MM.1S (cell line): ENCODE results near the gene CHN2.

Experiments
- DNase-seq: peaks from one replicate; pipeline ENCODE4 v3.0.0-alpha.2; 2015
- H2AFZ ChIP-seq: fragments of 300-600 bp; sonication (generic); 2 replicates; pipeline ENCODE4 v1.6.0; 2016; ENCODE audit warnings: antibody characterized with exemption, low read length
- H3F3A ChIP-seq: fragments of 300-600 bp; sonication (generic); 2 replicates; pipeline ENCODE4 v1.6.1; 2016; ENCODE audit warnings: mild to moderate bottlenecking, antibody characterized with exemption, low read length, moderate library complexity, mixed read lengths; ENCODE audit not compliant: insufficient read depth
- H3K27ac ChIP-seq: fragments of 300-600 bp; sonication (generic); 2 replicates; pipeline ENCODE4 v1.5.1; 2016; ENCODE audit warnings: mild to moderate bottlenecking, low read length
- H3K27me3 ChIP-seq: fragments of 300-600 bp; sonication (generic); replicated peaks from 2 replicates; pipeline ENCODE4 v1.6.0; 2016; ENCODE audit warnings: low read length; ENCODE audit not compliant: insufficient read depth
- H3K36me3 ChIP-seq: fragments of 300-600 bp; sonication (generic); replicated peaks from 2 replicates; pipeline ENCODE4 v1.6.1; 2016; ENCODE audit warnings: mild to moderate bottlenecking, low read length, mixed read lengths; ENCODE audit not compliant: insufficient read depth
- H3K4me1 ChIP-seq: fragments of 300-600 bp; sonication (generic); 2 replicates; pipeline ENCODE4 v1.6.1; 2016; ENCODE audit warnings: low read length, mixed read lengths
- H3K4me2 ChIP-seq: fragments of 300-600 bp; sonication (generic); 2 replicates; pipeline ENCODE4 v1.6.0; 2016; ENCODE audit warnings: low read depth, low read length
- H3K4me3 ChIP-seq: fragments of 300-600 bp; sonication (generic); 2 replicates; pipeline ENCODE4 v1.5.1; 2016; ENCODE audit warnings: low read length, mixed read lengths
- H3K79me2 ChIP-seq: fragments of 300-600 bp; sonication (generic); 2 replicates; pipeline ENCODE4 v1.6.1; 2016; ENCODE audit warnings: mixed run types, low read length, mixed read lengths
- H3K9ac ChIP-seq: fragments of 300-600 bp; sonication (generic); 2 replicates; pipeline ENCODE4 v1.6.1; 2016; ENCODE audit warnings: low read length, mixed read lengths
- H3K9me2 ChIP-seq: fragments of 300-600 bp; sonication (generic); replicated peaks from 2 replicates; pipeline ENCODE4 v1.6.1; 2016; ENCODE audit warnings: mild to moderate bottlenecking, low read length, mixed read lengths; ENCODE audit not compliant: insufficient read depth
- H3K9me3 ChIP-seq: fragments of 300-600 bp; sonication (generic); replicated peaks from 2 replicates; pipeline ENCODE4 v1.6.1; 2016; ENCODE audit warnings: mild to moderate bottlenecking, low read length, mixed read lengths; ENCODE audit not compliant: insufficient read depth
- H4K20me1 ChIP-seq: fragments of 300-600 bp; sonication (generic); 2 replicates; pipeline ENCODE4 v1.6.1; 2016; ENCODE audit warnings: mild to moderate bottlenecking, low read length, moderate library complexity, mixed read lengths; ENCODE audit not compliant: insufficient read depth
- EZH2 ChIP-seq: fragments of 300-600 bp; sonication (generic); optimal IDR thresholded peaks from 2 replicates; pipeline ENCODE3; 2017; ENCODE audit warnings: low read depth, mild to moderate bottlenecking, antibody characterized with exemption, low read length, mixed read lengths
- EZH2phosphoT487 ChIP-seq: fragments of 300-600 bp; sonication (generic); IDR thresholded peaks from 2 replicates; pipeline ENCODE4 v1.6.1; 2018; ENCODE audit warnings: antibody characterized with exemption, low read length
- TF ChIP-seq, protein P1 (sequence below): fragments of 300-600 bp; sonication (generic); IDR thresholded peaks from 2 replicates; pipeline ENCODE4 v1.5.1; 2016; ENCODE audit warnings: antibody characterized with exemption, low read length, mixed read lengths

CHN2 gene

DNA sequence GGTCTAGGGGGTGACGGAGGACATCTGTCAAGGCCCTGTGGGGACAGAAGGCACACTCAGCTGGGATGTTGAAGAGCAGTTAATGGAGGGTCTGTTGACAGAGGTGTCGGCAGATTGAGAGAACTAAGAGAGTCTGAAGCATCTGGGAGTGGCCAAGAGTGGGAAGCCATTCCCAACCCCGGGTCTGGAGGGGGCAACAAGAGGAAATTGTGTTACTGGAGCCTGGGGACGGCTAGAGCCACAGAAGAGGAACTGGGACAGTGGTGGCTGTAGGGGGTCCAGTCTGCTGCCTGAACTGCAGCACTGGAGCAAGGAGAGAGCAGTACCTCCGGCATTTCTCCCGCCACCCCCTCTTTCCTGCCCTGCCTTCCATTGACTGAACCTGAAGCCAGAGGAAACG lies 136.6 kb downstream of the CHN2 start:
- no peak overlapping the region for H3K27ac ChIP-seq
- H3K9me3 ChIP-seq = no peaks in the 10 kb centered on the region
- no peak overlapping the region for H3K4me3 ChIP-seq
- H3K9ac ChIP-seq = no peak overlapping the region
- no peak for DNase-seq
- no peak overlapping the region for H2AFZ ChIP-seq
- H3K4me2 ChIP-seq = no peak overlapping the region
- H3K36me3 ChIP-seq = no peaks in the 10 kb centered on the region
- H3K9me2 ChIP-seq = no peaks in the 10 kb centered on the region
- H3F3A ChIP-seq = no peaks in the 10 kb centered on the region
- H3K27me3 ChIP-seq = no peaks in the 10 kb centered on the region
- TF ChIP-seq, protein P1, sequence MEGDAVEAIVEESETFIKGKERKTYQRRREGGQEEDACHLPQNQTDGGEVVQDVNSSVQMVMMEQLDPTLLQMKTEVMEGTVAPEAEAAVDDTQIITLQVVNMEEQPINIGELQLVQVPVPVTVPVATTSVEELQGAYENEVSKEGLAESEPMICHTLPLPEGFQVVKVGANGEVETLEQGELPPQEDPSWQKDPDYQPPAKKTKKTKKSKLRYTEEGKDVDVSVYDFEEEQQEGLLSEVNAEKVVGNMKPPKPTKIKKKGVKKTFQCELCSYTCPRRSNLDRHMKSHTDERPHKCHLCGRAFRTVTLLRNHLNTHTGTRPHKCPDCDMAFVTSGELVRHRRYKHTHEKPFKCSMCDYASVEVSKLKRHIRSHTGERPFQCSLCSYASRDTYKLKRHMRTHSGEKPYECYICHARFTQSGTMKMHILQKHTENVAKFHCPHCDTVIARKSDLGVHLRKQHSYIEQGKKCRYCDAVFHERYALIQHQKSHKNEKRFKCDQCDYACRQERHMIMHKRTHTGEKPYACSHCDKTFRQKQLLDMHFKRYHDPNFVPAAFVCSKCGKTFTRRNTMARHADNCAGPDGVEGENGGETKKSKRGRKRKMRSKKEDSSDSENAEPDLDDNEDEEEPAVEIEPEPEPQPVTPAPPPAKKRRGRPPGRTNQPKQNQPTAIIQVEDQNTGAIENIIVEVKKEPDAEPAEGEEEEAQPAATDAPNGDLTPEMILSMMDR = no peak
- TF ChIP-seq EZH2 (no peak), EZH2phosphoT487 (no peak)
- H4K20me1 ChIP-seq = no peaks in the 10 kb centered on the region
- 0 out of 2 replicates have a peak, but pooled peaks cover 5% of the 10 kb centered on the region for H3K4me1 ChIP-seq
- H3K79me2 ChIP-seq = no peaks in the 10 kb centered on the region

DNA sequence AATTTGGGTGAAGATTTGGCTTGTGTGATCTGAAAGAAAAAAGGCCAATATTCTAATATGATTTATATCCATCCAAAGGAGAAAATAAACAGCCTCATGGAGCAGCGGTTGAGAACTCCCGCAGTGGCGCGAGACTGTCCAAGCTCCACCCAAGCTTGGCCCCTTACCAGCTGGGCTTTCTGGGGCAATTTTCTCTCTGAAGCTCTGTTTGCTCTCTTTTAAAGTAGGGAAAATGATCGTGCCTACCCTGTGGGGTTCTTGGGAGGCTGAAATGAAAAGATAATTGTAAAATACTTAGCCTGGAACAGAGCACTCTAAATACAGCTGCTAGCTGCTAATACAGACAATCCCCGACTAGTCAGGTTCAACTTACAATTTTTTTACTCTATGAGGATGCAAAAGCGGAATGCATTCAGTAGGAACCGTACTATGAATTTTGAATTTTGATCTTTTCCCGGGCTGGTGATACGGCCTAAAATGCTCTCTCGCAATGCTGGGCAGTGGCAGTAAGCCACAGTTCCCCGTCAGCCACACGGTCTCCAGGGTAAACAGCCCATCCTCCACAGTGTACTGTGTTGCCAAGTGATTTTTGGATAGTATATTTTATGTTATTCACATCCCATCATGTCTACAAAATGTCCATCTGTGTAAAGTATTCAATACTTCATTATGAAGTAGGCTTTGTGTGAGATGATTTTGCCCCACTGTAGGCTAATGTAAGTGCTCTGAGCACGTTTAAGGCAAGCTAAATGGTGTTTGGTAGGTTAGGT lies 137.7 kb downstream of the CHN2 start:
- Histone ChIP-seq H3F3A (no peaks in the 10 kb centered on the region), H4K20me1 (no peaks in the 10 kb centered on the region), H3K27ac (no peak overlapping the region), H3K4me2 (no peak overlapping the region), H3K36me3 (no peaks in the 10 kb centered on the region), H3K9me2 (no peaks in the 10 kb centered on the region), H3K79me2 (no peaks in the 10 kb centered on the region), H2AFZ (no peak overlapping the region), H3K4me3 (no peak overlapping the region), H3K4me1 (0 out of 2 replicates have a peak, but pooled peaks cover 5% of the 10 kb centered on the region), H3K27me3 (no peaks in the 10 kb centered on the region), H3K9ac (no peak overlapping the region), H3K9me3 (no peaks in the 10 kb centered on the region)
- no peak for TF ChIP-seq EZH2phosphoT487
- TF ChIP-seq EZH2 = no peak
- TF ChIP-seq, protein P1 = no peak
- no peak for DNase-seq

DNA sequence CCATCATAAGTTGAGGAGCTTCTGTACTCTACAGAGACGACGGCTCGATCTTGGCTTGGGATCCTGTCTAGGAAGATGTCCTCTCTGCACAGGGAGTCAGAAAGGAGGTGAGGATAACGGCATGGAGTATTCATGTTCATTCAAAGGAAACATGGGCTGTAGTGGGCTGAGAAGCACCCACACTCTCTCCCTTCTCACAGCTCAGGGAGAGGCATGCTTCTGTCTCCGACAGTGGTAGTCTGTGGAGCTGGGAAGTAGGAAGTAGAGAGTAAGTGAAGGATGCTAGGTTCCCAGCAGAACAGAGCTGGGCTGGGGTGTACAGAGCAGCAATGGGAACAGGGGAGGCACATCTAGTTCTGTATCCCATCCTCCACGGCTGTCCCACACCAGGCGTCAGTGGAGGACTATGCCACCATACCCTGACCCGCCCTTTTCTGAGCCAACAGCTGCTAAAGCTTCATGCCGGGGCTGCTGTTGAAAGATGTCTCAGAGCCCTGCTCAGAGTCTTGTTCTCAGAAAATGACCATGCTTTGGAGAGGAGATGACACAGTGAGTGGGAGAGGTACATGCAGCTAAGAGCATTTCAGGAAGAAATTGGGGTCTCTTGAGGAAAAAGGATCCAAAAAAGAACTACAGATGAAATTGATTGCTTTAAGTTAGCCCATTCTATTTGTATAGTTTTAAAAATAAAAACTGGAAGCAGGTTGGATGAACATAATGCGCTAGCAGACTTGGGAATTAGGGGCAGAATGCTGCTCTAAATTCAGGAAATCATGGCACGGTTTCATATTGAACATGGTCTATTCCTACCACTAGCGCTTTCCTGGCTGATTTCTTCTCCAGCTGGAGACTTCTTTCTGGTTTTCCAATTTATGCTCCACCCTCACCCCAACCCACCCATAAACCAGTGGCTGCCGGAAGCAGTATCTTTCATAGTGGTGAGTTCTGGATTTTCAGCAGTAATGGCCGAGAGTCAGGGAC lies 138.6 kb downstream of the CHN2 start:
- Histone ChIP-seq H3K27me3 (no peaks in the 10 kb centered on the region), H4K20me1 (no peaks in the 10 kb centered on the region), H3K4me3 (no peak overlapping the region), H2AFZ (no peak overlapping the region), H3K9me3 (no peaks in the 10 kb centered on the region), H3K36me3 (no peaks in the 10 kb centered on the region), H3K4me2 (no peak overlapping the region), H3K9ac (no peak overlapping the region), H3K9me2 (no peaks in the 10 kb centered on the region), H3K79me2 (no peaks in the 10 kb centered on the region), H3F3A (no peaks in the 10 kb centered on the region), H3K4me1 (0 out of 2 replicates have a peak, but pooled peaks cover 5% of the 10 kb centered on the region), H3K27ac (no peak overlapping the region)
- no peak for TF ChIP-seq EZH2
- TF ChIP-seq, protein P1 = no peak
- DNase-seq = no peak
